HG03103 (cell line): Measurements from ENCODE around the gene SYT7.

Experiments
- ATAC-seq: cut with Tn5 transposase; IDR thresholded peaks from one replicate; pipeline ENCODE4 v1.9.1; 2021; ENCODE audit warnings: low read depth; ENCODE audit not compliant: unreplicated experiment

SYT7 gene

DNA sequence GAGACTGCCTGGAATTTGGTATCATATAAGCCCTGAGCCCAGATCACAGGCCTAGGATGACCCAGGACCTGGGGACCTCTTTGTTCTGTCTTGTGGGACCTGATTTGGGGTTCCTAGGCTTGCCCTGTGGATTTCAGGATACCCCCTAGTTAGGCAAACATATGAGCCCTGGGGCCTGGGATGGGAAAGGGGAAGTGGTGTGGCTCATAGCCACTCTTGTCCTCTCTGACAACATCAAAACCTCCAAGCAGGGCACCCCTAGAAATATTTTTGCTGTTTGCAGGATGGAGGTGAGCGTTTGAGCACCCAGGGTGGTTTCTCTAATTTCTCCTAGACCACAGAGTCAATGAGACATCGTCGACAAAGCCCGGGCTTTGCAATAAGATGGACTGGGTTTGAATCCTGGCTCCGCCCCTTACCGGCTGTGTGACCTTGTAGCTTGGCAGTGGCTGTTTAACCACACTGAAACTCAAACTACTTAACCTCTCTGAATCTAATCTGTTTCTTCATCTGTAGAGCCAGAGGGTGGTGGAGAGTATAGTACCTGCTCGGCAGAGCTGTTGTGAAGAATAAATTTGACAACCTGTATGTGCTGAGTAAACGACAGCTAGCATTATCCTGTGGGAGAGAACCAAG is 77.6 kb downstream of the SYT7 start:
- ATAC-seq: no peak

DNA sequence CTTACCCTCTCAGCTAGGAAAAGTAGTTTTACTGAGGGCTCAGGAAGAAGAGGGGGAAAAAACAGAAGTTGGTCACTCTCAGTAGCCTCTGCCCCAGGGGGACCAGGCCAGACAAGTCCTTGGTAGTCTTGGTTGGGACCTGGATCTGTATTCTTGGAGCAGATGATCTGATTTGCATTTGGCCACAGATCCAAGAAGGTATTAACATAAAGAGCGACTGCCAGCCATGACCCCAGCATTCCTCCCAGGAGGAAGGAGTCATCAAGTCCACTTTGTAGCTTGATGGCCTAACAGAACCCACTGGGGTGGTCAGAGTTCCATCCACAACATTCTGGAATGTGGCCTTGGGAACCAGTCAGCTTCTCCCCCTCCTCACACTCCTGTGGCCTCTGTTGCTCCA is 78.4 kb downstream of the SYT7 start:
- no peak for ATAC-seq

DNA sequence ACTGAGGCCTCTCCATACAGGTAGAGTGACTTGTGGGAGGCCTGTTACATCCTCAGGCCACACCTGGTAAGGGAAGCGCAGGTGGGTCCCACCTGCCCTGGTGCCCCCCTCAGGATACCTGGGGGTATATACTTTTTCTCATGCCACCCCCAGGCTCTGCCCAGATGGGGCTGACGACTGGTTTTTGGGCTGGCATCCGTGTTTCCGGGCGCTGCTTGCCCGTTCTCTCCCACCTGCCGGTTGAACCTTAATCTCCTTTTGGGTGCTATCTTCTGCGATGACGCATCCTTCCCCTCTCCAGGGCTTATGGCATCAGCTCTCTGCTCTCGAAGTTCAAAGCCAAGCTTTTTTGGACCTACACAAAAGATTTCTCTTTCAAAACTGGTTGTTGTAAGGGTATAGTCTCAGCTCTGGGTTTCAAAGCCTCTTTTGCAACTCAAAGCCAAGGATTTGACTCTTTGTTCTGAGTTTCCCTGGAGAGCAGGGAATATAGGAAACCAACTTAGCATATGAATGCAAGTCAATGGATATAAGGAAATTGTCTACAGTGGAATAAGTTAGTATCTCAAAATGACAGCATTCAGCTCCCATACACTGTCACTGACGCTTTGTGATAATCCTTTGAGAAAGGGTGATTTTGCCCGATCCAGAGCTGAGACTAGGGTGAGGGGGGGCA is 80.9 kb downstream of the SYT7 start:
- no peak for ATAC-seq

DNA sequence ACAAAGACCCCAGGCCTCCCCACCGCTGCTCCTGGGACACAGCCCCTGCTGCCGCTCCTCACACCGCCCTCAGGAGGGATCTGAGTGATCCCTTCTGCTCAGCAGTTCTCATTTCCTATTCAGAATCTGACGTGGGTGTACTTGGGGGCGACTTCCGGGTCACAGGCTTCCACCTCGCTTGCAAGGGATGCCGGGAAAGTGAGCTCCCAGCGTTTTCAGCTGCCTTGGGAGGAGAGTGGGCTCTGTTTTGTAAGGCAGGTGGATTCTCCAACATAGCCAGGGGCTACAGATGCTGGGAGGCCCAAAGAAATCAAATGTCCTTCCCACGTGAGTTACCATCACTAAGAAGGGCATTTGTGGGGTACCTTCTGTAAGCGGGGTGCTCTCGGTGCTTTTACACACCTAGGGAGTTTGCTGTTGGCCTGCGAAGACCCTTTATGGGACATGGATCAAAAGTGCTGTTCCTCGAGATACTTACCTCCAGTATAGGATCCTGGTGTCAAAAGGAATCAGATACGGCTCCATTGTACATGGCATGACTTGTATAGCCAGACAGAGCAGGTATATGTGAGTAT is 82.0 kb downstream of the SYT7 start:
- ATAC-seq: no peak

DNA sequence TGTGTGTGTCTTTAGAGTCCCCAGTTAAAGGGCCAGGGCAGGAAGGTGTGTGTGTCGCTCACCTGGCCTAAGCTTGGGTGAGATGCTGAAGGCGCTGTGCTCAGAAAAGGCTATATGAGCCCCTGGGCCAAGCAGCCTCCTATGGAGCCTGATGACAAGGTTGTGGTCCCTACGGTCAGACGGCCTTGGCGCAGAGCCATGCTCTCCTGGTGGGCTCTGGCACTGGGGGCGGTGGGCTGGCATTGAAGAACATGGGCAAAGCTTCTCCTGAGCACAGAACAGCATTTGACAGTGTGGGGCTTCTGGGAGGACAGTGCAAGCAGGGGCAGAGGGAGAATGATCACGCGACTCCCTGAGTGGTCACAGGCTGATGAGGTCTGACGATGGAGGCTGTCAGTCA is 83.0 kb downstream of the SYT7 start:
- no peak for ATAC-seq

DNA sequence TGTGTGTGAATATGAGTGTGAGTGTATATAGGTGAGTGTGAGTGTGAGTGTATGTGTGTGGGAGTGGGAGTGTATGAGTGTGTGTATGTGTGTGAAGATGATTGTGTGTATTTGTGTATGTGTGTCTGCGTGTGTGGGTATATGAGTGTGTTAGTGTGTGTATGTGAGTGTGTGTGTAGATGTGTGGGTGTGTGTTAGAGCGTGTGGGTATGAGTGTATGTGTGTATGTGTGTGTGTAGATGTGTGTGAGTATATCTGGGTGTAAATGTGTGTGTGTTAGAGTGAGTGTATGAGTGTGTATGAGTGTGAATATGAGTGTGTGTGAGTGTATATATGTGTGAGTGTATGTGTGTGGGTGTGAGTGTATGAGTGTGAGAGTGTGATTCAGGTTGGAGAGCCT is 83.4 kb downstream of the SYT7 start:
- ATAC-seq: no peak

DNA sequence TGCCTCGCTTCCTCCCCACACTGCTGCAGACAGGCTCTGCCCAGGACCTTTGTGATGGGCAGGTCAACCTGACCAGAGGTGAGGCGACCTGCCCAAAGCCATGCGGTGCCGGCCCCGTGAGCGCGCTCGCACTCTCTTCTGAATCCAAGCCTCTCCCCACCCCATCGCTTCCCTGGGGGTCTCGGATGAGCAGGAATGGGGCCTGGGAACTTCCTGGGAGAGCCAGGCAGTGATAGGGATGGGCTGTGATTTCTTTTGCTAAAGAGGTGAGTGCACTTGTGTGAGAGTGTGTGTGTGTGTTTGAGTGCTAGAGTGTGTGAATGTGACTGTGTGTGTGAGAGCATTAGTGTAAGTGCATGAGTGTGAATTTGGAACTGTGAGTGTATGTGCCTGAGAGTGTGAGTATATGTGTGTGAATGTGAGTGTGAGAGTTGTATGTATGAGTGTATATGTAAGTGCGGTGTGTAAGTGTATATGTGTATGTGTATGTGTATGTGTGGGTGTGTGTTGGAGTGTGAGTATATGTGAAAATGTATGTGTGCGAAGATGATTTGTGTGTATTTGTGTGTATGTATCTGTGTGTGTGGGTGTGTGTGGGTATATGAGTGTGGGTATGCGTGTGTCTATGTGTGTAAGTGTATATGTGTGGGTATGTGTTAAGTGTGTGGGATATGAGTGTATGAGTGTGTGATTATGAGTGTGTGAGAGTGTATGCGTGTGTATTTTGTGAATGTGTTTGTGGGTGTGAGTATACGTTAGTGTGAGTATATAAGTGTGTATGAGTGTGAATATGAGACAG is 84.1 kb downstream of the SYT7 start:
- no peak for ATAC-seq

DNA sequence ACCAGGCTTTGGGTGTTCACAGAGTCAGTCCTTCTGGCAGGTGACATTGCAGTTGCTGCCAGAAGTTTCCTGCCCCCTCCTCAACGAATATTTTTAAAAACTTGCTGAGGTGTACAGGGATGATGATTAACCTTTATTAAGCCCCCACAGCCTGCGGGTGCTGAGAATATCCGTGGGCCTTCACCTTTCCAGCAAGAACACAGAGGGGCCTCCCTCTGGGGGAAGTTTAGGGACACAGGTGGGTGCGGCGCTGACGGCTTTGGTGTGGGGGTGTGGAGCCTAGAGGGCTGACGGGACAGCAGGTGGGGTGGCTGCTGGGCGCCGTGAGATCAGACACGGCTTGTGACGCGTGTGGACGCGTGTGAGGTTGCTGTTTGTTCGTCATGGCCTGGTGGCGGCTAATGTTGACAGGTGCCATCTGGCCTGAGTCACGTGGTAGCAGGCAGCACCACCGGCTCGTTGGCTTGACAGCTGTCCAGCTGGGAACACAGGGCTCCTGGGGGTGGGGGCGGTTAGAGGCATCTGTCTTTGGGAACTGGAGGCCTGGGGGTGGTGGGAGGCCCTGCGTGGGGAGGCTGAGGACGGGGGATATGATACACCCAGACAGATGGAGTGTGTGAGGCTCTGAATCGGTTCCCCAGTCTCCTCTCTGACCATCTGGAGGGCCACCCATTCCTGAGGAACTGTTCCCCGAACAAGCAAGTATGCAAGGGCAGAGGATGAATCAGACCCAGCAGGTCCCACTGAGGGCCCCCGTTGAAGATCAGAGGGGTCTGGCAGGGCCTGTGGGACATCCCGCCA is 84.9 kb downstream of the SYT7 start:
- ATAC-seq: no peak

DNA sequence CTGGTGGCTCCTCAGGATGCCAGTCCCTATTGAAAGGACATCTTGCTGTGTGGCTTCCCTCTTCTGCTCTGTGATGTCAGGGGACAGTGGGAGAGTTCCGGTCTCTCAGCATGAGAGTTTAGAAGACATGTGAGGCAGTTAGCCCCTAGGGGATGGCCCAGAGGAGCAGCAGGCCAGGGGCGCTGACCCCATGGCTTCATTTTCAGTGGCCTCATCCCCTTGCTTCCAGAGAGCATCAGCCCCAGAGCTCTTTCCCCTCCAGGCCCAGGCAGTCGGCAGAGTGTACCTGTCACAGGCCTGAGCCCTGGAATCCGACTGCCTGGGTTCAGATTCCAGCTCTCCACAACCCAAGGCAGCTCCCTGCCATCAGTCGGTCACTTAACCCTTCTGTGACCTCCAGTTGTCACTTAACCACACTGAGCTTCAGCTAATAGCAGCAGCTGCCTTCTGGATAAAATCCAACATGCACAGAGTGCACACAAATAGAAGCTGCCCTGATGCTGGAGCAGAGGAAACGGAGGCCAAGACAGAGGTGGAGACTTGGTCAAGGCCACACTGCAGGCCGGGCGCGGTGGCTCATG is 86.4 kb downstream of the SYT7 start:
- no peak for ATAC-seq

DNA sequence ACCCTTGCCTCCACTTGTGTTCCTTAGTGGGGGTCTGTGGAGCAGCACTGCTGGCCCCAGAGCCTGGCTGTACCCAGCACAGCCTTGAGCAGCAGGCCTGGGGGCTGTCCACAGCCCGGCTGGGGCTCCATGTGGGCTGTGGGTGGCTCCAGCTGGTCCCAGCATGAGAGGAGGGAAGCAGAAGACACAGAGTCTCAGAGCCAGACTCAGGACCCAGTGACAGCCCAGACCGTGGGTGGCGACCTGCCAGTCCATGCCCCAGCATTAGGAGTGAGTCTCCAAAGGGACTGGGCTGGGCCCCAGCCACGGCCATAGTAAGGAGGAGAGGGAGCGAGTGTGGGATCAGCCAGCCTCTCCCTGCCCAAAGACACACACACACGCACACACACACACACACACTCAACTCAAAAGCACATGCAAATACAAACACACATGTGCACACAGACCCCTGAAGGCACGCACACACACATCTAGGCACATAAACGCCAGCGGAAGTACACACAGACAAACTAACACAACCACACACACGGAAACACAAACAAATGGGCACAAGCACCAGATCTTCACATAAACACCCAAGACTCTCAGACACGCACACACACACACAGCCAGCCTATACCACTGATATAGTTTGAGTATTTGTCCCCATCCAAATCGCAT is 89.0 kb downstream of the SYT7 start:
- no peak for ATAC-seq

DNA sequence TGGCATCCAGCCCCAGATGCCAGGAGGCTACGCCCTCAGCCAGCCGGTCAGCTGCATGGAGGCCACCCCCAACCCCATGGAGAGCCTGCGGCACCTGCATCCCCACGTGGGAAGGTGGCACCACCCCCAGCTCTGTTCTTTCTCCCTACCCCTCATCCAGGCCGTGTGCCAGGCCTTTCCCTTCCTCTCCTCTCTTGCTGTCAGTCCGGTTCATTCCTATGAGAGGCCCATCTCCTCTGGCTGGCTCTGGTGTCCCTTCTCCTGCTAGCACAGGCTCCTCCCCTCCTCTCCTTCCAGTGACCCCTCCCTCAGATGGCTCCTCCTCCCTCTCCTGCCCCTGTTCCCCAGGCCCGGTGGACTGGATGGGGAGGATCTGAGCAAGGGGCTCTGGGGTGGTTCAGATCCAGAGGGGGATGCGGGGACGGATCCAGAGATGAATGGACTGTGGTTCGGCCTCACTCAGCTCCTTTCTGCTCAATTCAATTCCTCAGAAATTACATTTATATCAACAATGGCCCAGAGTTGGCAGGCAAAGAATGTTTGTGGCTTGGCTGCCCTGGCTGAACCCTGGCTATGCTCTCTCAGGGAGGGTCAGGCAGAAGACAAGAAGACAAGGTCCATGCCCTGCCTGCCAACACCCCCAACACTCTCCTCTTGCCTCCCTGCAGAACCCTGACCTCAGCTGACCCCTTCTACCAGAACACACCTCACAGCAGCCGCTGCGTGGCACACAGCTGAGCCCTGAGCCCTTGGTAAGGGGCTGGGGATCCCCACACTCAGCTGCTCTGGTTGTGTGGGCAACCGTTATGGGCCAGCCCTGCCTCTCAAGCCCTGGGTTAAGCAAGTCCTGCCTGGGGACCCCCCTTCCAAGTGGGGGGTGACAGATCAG is 90.8 kb downstream of the SYT7 start:
- ATAC-seq: no peak

DNA sequence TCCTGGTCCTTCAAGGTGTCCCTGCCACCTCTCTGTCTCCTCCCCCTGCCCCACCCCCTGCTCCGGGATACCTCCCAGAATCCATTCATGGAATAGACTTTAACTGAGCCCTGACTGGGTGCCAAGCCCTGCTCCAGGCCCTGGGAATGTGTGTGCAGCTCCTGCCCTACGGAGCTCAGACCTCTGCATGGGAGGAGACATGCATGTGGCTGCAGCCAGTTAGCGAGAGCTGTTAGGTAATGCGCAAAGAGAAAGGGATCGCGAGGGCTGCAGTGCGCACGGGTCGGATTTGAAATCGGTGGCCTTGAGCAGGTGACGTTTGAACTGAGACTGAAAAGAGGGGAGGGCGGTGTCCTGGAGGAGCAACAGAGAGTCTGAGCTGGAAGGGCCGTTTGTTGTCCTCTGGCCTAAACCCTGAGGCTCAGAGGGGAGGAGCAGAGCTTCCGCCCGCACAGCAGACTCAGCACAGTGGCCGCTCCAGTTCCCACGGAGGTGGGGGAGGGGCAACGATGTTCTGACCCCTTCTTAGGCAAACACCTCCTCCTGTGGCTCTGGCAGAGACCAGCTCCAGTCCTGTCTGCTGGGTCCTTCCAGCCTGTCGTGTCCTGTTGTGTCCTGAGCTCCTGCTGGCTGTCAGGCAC is 92.1 kb downstream of the SYT7 start:
- ATAC-seq: no peak

DNA sequence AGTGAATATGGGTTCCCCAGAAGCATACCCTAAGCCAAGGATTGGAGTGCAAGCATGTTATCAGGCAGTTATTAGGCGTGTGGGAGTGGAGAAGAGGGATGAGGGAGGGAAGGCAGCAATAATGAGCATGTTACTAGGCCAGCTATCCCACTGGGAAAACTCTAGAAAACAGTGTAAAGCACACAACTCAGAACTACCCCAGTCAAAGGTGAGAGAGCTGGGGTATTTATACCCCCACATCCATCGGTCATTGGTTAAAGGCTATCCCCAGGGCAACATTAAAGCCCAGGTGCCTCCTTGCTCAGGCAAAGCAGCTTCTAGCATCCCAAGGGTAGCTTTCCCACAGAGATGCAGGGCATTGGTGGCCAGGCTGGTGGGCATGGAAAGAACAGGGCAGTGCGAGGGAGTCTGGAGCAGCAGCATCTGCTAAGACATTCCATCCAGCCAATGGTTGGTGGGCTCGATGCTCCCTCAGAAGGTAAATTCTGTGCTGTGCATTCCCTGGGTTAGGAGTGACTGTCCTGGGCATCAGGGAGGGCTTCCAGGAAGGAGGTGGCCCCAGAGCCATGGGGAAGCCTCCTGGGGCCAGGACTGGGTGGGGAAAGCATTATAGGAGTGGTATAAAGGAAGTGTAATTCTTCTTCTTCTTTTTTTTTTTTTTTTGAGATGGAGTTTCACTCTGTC is 93.4 kb downstream of the SYT7 start:
- ATAC-seq: no peak

DNA sequence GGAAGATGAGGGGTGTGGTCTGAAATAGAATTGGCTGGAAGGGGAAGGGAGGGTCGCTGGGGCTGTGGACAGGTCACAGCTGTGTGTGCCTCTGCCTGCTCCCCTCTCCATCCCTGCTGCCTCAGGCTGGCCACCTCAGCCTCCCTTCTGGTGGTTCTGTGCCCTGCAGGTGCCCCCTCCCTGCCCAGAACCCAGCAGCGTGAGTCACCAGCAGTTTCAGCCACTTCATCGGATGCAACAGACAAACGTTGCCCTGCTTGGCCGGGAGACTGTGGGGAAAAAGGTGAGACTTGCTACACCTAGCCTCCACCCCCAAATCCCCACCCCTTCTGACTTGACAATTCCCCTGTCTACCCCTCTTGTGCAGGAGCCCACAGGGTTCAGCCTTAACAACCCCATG is 94.1 kb downstream of the SYT7 start:
- no peak for ATAC-seq

DNA sequence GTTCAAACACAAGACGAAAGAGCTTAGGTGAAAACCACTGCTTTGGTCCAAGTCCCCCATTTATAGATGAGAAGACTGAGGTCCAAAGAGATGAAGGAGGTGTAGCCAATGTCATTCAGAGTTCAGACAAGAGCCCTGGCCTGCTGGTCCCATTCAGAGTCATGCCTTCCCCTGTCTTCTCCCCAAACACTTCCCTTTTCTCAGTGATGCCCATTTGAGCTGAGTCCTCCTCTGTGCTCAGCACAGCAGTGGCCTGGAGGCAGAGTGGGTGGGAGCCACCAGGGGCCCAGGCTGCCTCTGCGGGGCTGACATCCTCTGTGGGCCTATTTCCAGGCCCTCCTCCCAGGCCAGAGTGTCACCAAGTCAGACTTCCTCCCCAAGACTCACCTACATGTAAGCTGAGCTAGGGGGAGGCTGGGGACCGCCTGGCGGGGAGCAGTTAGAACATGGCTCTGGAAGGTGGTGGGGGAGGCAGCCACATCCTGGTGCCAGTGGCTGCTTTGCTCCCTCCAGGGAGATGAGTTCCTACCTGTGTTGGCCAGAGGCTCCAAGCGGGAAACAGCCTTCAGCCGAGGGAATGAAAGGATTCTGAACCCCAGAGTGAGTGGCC is 94.8 kb downstream of the SYT7 start:
- ATAC-seq: no peak

DNA sequence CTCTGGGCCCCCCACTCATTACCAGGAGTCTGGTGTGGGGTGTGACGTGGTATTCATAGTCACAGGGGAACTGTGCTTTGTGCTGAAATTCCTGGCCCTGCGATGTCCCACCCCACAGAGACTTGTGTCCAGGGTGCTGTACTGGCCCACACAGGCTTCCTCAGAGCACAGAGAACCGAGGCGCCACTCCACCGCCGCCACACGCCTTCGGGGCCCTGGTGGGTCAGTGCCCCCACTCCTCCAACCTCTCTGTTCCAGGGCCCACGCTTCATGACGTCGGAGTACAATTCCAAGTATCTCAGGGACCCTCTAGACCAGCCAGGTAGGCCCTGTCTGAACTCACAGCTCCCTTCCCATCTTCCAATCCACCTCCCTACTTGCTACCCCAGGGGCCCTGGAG is 95.8 kb downstream of the SYT7 start:
- ATAC-seq: no peak

DNA sequence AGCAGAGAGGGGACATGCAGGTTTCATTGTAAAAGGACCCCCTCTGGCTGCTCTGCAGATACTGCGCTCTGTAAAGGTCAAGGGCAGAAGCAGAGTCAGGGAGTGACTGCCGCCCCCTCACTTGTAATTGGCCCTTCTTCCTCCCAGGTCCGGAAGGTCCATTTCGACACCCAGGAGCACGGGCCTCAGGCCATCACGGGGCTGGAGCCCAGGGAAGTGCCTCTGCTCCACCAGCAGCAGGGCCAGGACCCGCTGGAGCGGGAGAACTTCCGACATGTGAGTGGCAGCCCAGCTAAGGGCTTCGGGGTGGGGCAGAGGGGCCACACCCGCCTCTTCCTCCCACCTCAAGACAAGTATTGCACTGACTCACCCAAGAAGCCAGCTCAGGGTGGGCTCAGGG is 96.3 kb downstream of the SYT7 start:
- no peak for ATAC-seq
